K562 (cell line): ENCODE measurements around the gene UQCC2.

Experiments
- CTCF ChIP-seq, 3 experiments: IDR thresholded peaks in 2 of 3; conservative IDR thresholded peaks in 1 of 3; 2 replicates each; pipeline ENCODE4 v1.5.1; 2011 to 2012; ENCODE audit warnings: low read length in 3 of 3, mild to moderate bottlenecking in 3 of 3, control low read depth in 2 of 3, improper control_type of control experiment in 1 of 3, inconsistent platforms in 1 of 3, low read depth in 1 of 3, mixed read lengths in 1 of 3, moderate library complexity in 1 of 3; ENCODE audit not compliant: insufficient read depth in 2 of 3
- ERF ChIP-seq: fragments of 450-650 bp; formaldehyde crosslinking; IDR thresholded peaks from 2 replicates; pipeline ENCODE4 v1.4.0; 2020; ENCODE audit warnings: mild to moderate bottlenecking, mixed read lengths
- FOXJ2 ChIP-seq: fragments of 200-800 bp; sonication (Bioruptor generic); IDR thresholded peaks from 2 replicates; pipeline ENCODE4 v1.6.1; 2016; ENCODE audit warnings: missing genetic modification characterization, missing compliant biosample characterization
- JUNB ChIP-seq: fragments of 450-650 bp; formaldehyde crosslinking; conservative IDR thresholded peaks from 2 replicates; pipeline ENCODE4 v1.4.0; 2020; ENCODE audit warnings: mild to moderate bottlenecking
- KDM1A ChIP-seq, 2 experiments: fragments of 450-650 bp; IDR thresholded peaks; 2 replicates each; pipeline ENCODE4 v1.6.1; 2016; ENCODE audit warnings: mild to moderate bottlenecking in 2 of 2
- KDM5B ChIP-seq: fragments of 200-600 bp; sonication (generic); IDR thresholded peaks from 2 replicates; pipeline ENCODE4 v1.6.1; 2012; ENCODE audit warnings: low read depth, mild to moderate bottlenecking, moderate library complexity, low read length, control low read depth, inconsistent platforms; ENCODE audit not compliant: insufficient replicate concordance
- MLLT1 ChIP-seq, 2 experiments: fragments of 450-650 bp; IDR thresholded peaks; 2 replicates each; pipeline ENCODE4 v1.6.1; 2016
- SNAPC5 ChIP-seq: fragments of 250-450 bp; sonication (Bioruptor Pico); IDR thresholded peaks from 2 replicates; pipeline ENCODE4 v1.8.0; 2021; ENCODE audit warnings: moderate library complexity, mild to moderate bottlenecking, inconsistent platforms
- SP1 ChIP-seq: sonication (generic); formaldehyde crosslinking; IDR thresholded peaks from 2 replicates; pipeline ENCODE4 v1.8.1; 2022; ENCODE audit warnings: mild to moderate bottlenecking, missing genetic modification reagents
- ZBTB2 ChIP-seq: fragments of 450-650 bp; IDR thresholded peaks from 2 replicates; pipeline ENCODE4 v1.6.1; 2016; ENCODE audit warnings: antibody characterized with exemption
- ZBTB40 ChIP-seq, 2 experiments: fragments of 450-650 bp in 1 of 2; sonication (generic) in 1 of 2; formaldehyde crosslinking in 1 of 2; IDR thresholded peaks; 2 replicates each; pipeline versions ENCODE4 v1.7.1 to v1.9.0; 2016 to 2022; ENCODE audit warnings: inconsistent platforms in 1 of 2, mild to moderate bottlenecking in 1 of 2, missing genetic modification reagents in 1 of 2
- ZNF184 ChIP-seq: sonication (generic); formaldehyde crosslinking; IDR thresholded peaks from 2 replicates; pipeline ENCODE4 v1.5.0; 2020; ENCODE audit warnings: missing genetic modification reagents
- ZSCAN29 ChIP-seq: fragments of 450-650 bp; IDR thresholded peaks from 2 replicates; pipeline ENCODE4 v1.6.1; 2017

GRCh38 chr6:33751771-33752645 lies 40.5 kb upstream of the UQCC2 start:
- TF ChIP-seq JUNB (CRISPR knock-in tag): no peak
- TF ChIP-seq CTCF (IDR thresholded peaks at IDR 0.05 in 2 of 3, conservative IDR thresholded peaks at IDR 0.05 in 1 of 3; ENCODE audit: insufficient read depth in 2 of 3, low read depth in 1 of 3, low read length in 3 of 3): no peak
- no peak for TF ChIP-seq KDM5B
- no peak for TF ChIP-seq MLLT1 (IDR thresholded peaks at IDR 0.05)
- TF ChIP-seq SP1 (CRISPR knock-in tag): no peak
- no peak for TF ChIP-seq ZBTB40 (IDR thresholded peaks at IDR 0.05)
- TF ChIP-seq ZBTB40 (CRISPR knock-in tag; IDR thresholded peaks at IDR 0.05): no peak
- no peak for TF ChIP-seq ZNF184 (CRISPR knock-in tag)
- no peak for TF ChIP-seq ERF (CRISPR knock-in tag)
- no peak for TF ChIP-seq ZBTB2
- TF ChIP-seq FOXJ2: no peak
- TF ChIP-seq KDM1A (IDR thresholded peaks at IDR 0.05): no peak
- no peak for TF ChIP-seq ZSCAN29
- TF ChIP-seq SNAPC5 (CRISPR knock-in tag): no peak
